Measurements from ENCODE around the gene ARHGAP18.

ARHGAP18 gene

GRCh38 chr6:129609635-129610034, 100.3 kb downstream of the ARHGAP18 start:
- Histone ChIP-seq H3K27me3 (ENCODE audit: control insufficient read depth in 2 of 2, insufficient read depth in 2 of 2, low read length in 2 of 2) (no peaks in the 10 kb centered on the region), H3K9me3 (ENCODE audit: control insufficient read depth in 2 of 2, low read length in 2 of 2) (no peaks in the 10 kb centered on the region), H3K4me1 (ENCODE audit: control insufficient read depth in 2 of 2, insufficient read depth in 2 of 2, low read length in 2 of 2) (peaks cover 0 to 9% of the 10 kb centered on the region in 2 donors), H3K4me3 (ENCODE audit: low read length in 2 of 2) (no peak overlapping the region), H3K9ac (ENCODE audit: low read depth in 1 of 2, low read length in 2 of 2) (no peak overlapping the region), H3K36me3 (ENCODE audit: control insufficient read depth in 2 of 2, insufficient read depth in 2 of 2, low read length in 2 of 2) (peaks cover under 1 to 10% of the 10 kb centered on the region in 2 donors), H3K27ac (ENCODE audit: low read depth in 2 of 2, low read length in 2 of 2) (no peak overlapping the region)

- Histone ChIP-seq H3K27ac (ENCODE audit: low read depth in 2 of 2, low read length in 2 of 2) (no peak overlapping the region), H3K9me3 (ENCODE audit: control insufficient read depth in 2 of 2, low read length in 2 of 2) (no peaks in the 10 kb centered on the region), H3K4me3 (ENCODE audit: low read length in 2 of 2) (no peak overlapping the region), H3K36me3 (ENCODE audit: control insufficient read depth in 2 of 2, insufficient read depth in 2 of 2, low read length in 2 of 2) (peaks cover 4 to 8% of the 10 kb centered on the region in 2 donors), H3K9ac (ENCODE audit: low read depth in 1 of 2, low read length in 2 of 2) (no peak overlapping the region), H3K27me3 (ENCODE audit: control insufficient read depth in 2 of 2, insufficient read depth in 2 of 2, low read length in 2 of 2) (no peaks in the 10 kb centered on the region), H3K4me1 (ENCODE audit: control insufficient read depth in 2 of 2, insufficient read depth in 2 of 2, low read length in 2 of 2) (peaks cover 0 to 9% of the 10 kb centered on the region in 2 donors)
Observed at GRCh38 chr6:129608886-129609537, 101.0 kb downstream of the ARHGAP18 start.

- H3K9ac ChIP-seq (ENCODE audit: low read depth in 1 of 2, low read length in 2 of 2) = no peak overlapping the region
- H3K4me3 ChIP-seq (ENCODE audit: low read length in 2 of 2) = no peak overlapping the region
- H3K9me3 ChIP-seq (ENCODE audit: control insufficient read depth in 2 of 2, low read length in 2 of 2) = no peaks in the 10 kb centered on the region
- peaks cover 4 to 8% of the 10 kb centered on the region in 2 donors for H3K36me3 ChIP-seq (ENCODE audit: control insufficient read depth in 2 of 2, insufficient read depth in 2 of 2, low read length in 2 of 2)
- H3K27me3 ChIP-seq (ENCODE audit: control insufficient read depth in 2 of 2, insufficient read depth in 2 of 2, low read length in 2 of 2) = no peaks in the 10 kb centered on the region
- peaks cover 0 to 7% of the 10 kb centered on the region in 2 donors for H3K4me1 ChIP-seq (ENCODE audit: control insufficient read depth in 2 of 2, insufficient read depth in 2 of 2, low read length in 2 of 2)
- H3K27ac ChIP-seq (ENCODE audit: low read depth in 2 of 2, low read length in 2 of 2) = no peak overlapping the region
Observed at GRCh38 chr6:129607581-129608186, 102.3 kb downstream of the ARHGAP18 start.

GRCh38 chr6:129606664-129607063, 103.3 kb downstream of the ARHGAP18 start:
- no peak overlapping the region for H3K27ac ChIP-seq (ENCODE audit: low read depth in 2 of 2, low read length in 2 of 2)
- H3K9me3 ChIP-seq (ENCODE audit: control insufficient read depth in 2 of 2, low read length in 2 of 2) = no peaks in the 10 kb centered on the region
- H3K4me3 ChIP-seq (ENCODE audit: low read length in 2 of 2) = no peak overlapping the region
- peaks cover 4 to 8% of the 10 kb centered on the region in 2 donors for H3K36me3 ChIP-seq (ENCODE audit: control insufficient read depth in 2 of 2, insufficient read depth in 2 of 2, low read length in 2 of 2)
- peaks cover 0 to 3% of the 10 kb centered on the region in 2 donors for H3K4me1 ChIP-seq (ENCODE audit: control insufficient read depth in 2 of 2, insufficient read depth in 2 of 2, low read length in 2 of 2)
- H3K9ac ChIP-seq (ENCODE audit: low read depth in 1 of 2, low read length in 2 of 2) = no peak overlapping the region
- no peaks in the 10 kb centered on the region for H3K27me3 ChIP-seq (ENCODE audit: control insufficient read depth in 2 of 2, insufficient read depth in 2 of 2, low read length in 2 of 2)

GRCh38 chr6:129605967-129606366, 104.0 kb downstream of the ARHGAP18 start:
- Histone ChIP-seq H3K4me1 (ENCODE audit: control insufficient read depth in 2 of 2, insufficient read depth in 2 of 2, low read length in 2 of 2) (no peaks in the 10 kb centered on the region), H3K4me3 (ENCODE audit: low read length in 2 of 2) (no peak overlapping the region)

GRCh38 chr6:129605095-129605494, 104.9 kb downstream of the ARHGAP18 start:
- Histone ChIP-seq H3K36me3 (ENCODE audit: control insufficient read depth in 2 of 2, insufficient read depth in 2 of 2, low read length in 2 of 2) (peaks cover 4 to 5% of the 10 kb centered on the region in 2 donors), H3K4me1 (ENCODE audit: control insufficient read depth in 2 of 2, insufficient read depth in 2 of 2, low read length in 2 of 2) (no peaks in the 10 kb centered on the region), H3K27me3 (ENCODE audit: control insufficient read depth in 2 of 2, insufficient read depth in 2 of 2, low read length in 2 of 2) (no peaks in the 10 kb centered on the region), H3K27ac (ENCODE audit: low read depth in 2 of 2, low read length in 2 of 2) (no peak overlapping the region), H3K4me3 (ENCODE audit: low read length in 2 of 2) (no peak overlapping the region), H3K9me3 (ENCODE audit: control insufficient read depth in 2 of 2, low read length in 2 of 2) (no peaks in the 10 kb centered on the region), H3K9ac (ENCODE audit: low read depth in 1 of 2, low read length in 2 of 2) (no peak overlapping the region)

More at GRCh38 chr6:129605967-129606366, 104.0 kb downstream of the ARHGAP18 start:
- Histone ChIP-seq H3K9ac (ENCODE audit: low read depth in 1 of 2, low read length in 2 of 2) (no peak overlapping the region), H3K27me3 (ENCODE audit: control insufficient read depth in 2 of 2, insufficient read depth in 2 of 2, low read length in 2 of 2) (no peaks in the 10 kb centered on the region), H3K27ac (ENCODE audit: low read depth in 2 of 2, low read length in 2 of 2) (peak overlapping the region in 1 of 2 donors; percentile 24), H3K36me3 (ENCODE audit: control insufficient read depth in 2 of 2, insufficient read depth in 2 of 2, low read length in 2 of 2) (peaks cover 4 to 8% of the 10 kb centered on the region in 2 donors), H3K9me3 (ENCODE audit: control insufficient read depth in 2 of 2, low read length in 2 of 2) (no peaks in the 10 kb centered on the region)

GRCh38 chr6:129604321-129604720, 105.7 kb downstream of the ARHGAP18 start:
- H3K36me3 ChIP-seq (ENCODE audit: control insufficient read depth in 2 of 2, insufficient read depth in 2 of 2, low read length in 2 of 2) = peaks cover 2 to 4% of the 10 kb centered on the region in 2 donors
- H3K9ac ChIP-seq (ENCODE audit: low read depth in 1 of 2, low read length in 2 of 2) = no peak overlapping the region
- no peaks in the 10 kb centered on the region for H3K27me3 ChIP-seq (ENCODE audit: control insufficient read depth in 2 of 2, insufficient read depth in 2 of 2, low read length in 2 of 2)
- no peak overlapping the region for H3K4me3 ChIP-seq (ENCODE audit: low read length in 2 of 2)
- no peaks in the 10 kb centered on the region for H3K4me1 ChIP-seq (ENCODE audit: control insufficient read depth in 2 of 2, insufficient read depth in 2 of 2, low read length in 2 of 2)
- H3K9me3 ChIP-seq (ENCODE audit: control insufficient read depth in 2 of 2, low read length in 2 of 2) = no peaks in the 10 kb centered on the region
- no peak overlapping the region for H3K27ac ChIP-seq (ENCODE audit: low read depth in 2 of 2, low read length in 2 of 2)

- H3K9ac ChIP-seq (ENCODE audit: low read depth in 1 of 2, low read length in 2 of 2) = no peak overlapping the region
- H3K4me3 ChIP-seq (ENCODE audit: low read length in 2 of 2) = no peak overlapping the region
- peaks cover 3 to 5% of the 10 kb centered on the region in 2 donors for H3K36me3 ChIP-seq (ENCODE audit: control insufficient read depth in 2 of 2, insufficient read depth in 2 of 2, low read length in 2 of 2)
- no peaks in the 10 kb centered on the region for H3K9me3 ChIP-seq (ENCODE audit: control insufficient read depth in 2 of 2, low read length in 2 of 2)
- H3K4me1 ChIP-seq (ENCODE audit: control insufficient read depth in 2 of 2, insufficient read depth in 2 of 2, low read length in 2 of 2) = no peaks in the 10 kb centered on the region
- no peaks in the 10 kb centered on the region for H3K27me3 ChIP-seq (ENCODE audit: control insufficient read depth in 2 of 2, insufficient read depth in 2 of 2, low read length in 2 of 2)
- peak overlapping the region in 1 of 2 donors; percentile 35 for H3K27ac ChIP-seq (ENCODE audit: low read depth in 2 of 2, low read length in 2 of 2)
Observed at GRCh38 chr6:129603741-129604140, 106.2 kb downstream of the ARHGAP18 start.

- H3K4me1 ChIP-seq (ENCODE audit: control insufficient read depth in 2 of 2, insufficient read depth in 2 of 2, low read length in 2 of 2) = no peaks in the 10 kb centered on the region
- no peak overlapping the region for H3K27ac ChIP-seq (ENCODE audit: low read depth in 2 of 2, low read length in 2 of 2)
- no peak overlapping the region for H3K4me3 ChIP-seq (ENCODE audit: low read length in 2 of 2)
- no peak overlapping the region for H3K9ac ChIP-seq (ENCODE audit: low read depth in 1 of 2, low read length in 2 of 2)
- H3K27me3 ChIP-seq (ENCODE audit: control insufficient read depth in 2 of 2, insufficient read depth in 2 of 2, low read length in 2 of 2) = no peaks in the 10 kb centered on the region
- peaks cover 4 to 8% of the 10 kb centered on the region in 2 donors for H3K36me3 ChIP-seq (ENCODE audit: control insufficient read depth in 2 of 2, insufficient read depth in 2 of 2, low read length in 2 of 2)
- H3K9me3 ChIP-seq (ENCODE audit: control insufficient read depth in 2 of 2, low read length in 2 of 2) = no peaks in the 10 kb centered on the region
Observed at GRCh38 chr6:129601323-129601722, 108.7 kb downstream of the ARHGAP18 start.

GRCh38 chr6:129599467-129599866, 110.5 kb downstream of the ARHGAP18 start:
- H3K9me3 ChIP-seq (ENCODE audit: control insufficient read depth in 2 of 2, low read length in 2 of 2) = no peaks in the 10 kb centered on the region
- no peak overlapping the region for H3K27ac ChIP-seq (ENCODE audit: low read depth in 2 of 2, low read length in 2 of 2)
- H3K4me1 ChIP-seq (ENCODE audit: control insufficient read depth in 2 of 2, insufficient read depth in 2 of 2, low read length in 2 of 2) = no peaks in the 10 kb centered on the region
- H3K27me3 ChIP-seq (ENCODE audit: control insufficient read depth in 2 of 2, insufficient read depth in 2 of 2, low read length in 2 of 2) = no peaks in the 10 kb centered on the region
- no peak overlapping the region for H3K4me3 ChIP-seq (ENCODE audit: low read length in 2 of 2)
- H3K36me3 ChIP-seq (ENCODE audit: control insufficient read depth in 2 of 2, insufficient read depth in 2 of 2, low read length in 2 of 2) = peaks cover 2 to 5% of the 10 kb centered on the region in 2 donors
- no peak overlapping the region for H3K9ac ChIP-seq (ENCODE audit: low read depth in 1 of 2, low read length in 2 of 2)
